HG02610 (cell line): ENCODE data around the gene SERPINB10.
"Not testable (repeated sequence)": the region's sequence is repeated elsewhere in the genome, so short reads cannot be mapped to it uniquely, and the experiment has no call there.

Experiments
- ATAC-seq: cut with Tn5 transposase; IDR thresholded peaks from one replicate; pipeline ENCODE4 v1.9.1; 2021; ENCODE audit warnings: mild to moderate bottlenecking, moderate library complexity; ENCODE audit not compliant: unreplicated experiment

The SERPINB10 gene

GRCh38 chr18:63890237-63890949 is 17.4 kb upstream of the SERPINB10 start:
- ATAC-seq = no peak

- ATAC-seq = peak; percentile 57
These were observed 16.8 kb upstream of the SERPINB10 start for GRCh38 chr18:63890950-63891304.

GRCh38 chr18:63892566-63892965 is 15.2 kb upstream of the SERPINB10 start:
- ATAC-seq = no peak

GRCh38 chr18:63894106-63894772 is 13.5 kb upstream of the SERPINB10 start:
- no peak for ATAC-seq

- no peak for ATAC-seq
These were observed 12.6 kb upstream of the SERPINB10 start for GRCh38 chr18:63895190-63895589.

GRCh38 chr18:63897072-63897471 is 10.7 kb upstream of the SERPINB10 start:
- no peak for ATAC-seq

GRCh38 chr18:63899206-63899605 is 8.6 kb upstream of the SERPINB10 start:
- no peak for ATAC-seq

- no peak for ATAC-seq
These were observed 3.7 kb upstream of the SERPINB10 start for GRCh38 chr18:63903851-63904570.

GRCh38 chr18:63904694-63905093 is 3.1 kb upstream of the SERPINB10 start:
- ATAC-seq = no peak

GRCh38 chr18:63905361-63905760 is 2.4 kb upstream of the SERPINB10 start:
- no peak for ATAC-seq

GRCh38 chr18:63906056-63906455 is 1.7 kb upstream of the SERPINB10 start:
- ATAC-seq = no peak

GRCh38 chr18:63908858-63909257 is 1.1 kb downstream of the SERPINB10 start:
- ATAC-seq = peak; percentile 56

GRCh38 chr18:63909870-63910269 is 2.1 kb downstream of the SERPINB10 start:
- ATAC-seq = peak; percentile 82

GRCh38 chr18:63917817-63918216 is 10.1 kb downstream of the SERPINB10 start:
- ATAC-seq = no peak

GRCh38 chr18:63922049-63922448 is 14.3 kb downstream of the SERPINB10 start:
- no peak for ATAC-seq

GRCh38 chr18:63924551-63924950 is 16.8 kb downstream of the SERPINB10 start:
- no peak for ATAC-seq

- no peak for ATAC-seq
These were observed 20.6 kb downstream of the SERPINB10 start for GRCh38 chr18:63928331-63928730.

GRCh38 chr18:63929369-63929768 is 21.6 kb downstream of the SERPINB10 start:
- not testable (repeated sequence) for ATAC-seq

- no peak for ATAC-seq
These were observed 23.1 kb downstream of the SERPINB10 start for GRCh38 chr18:63930773-63931354.

GRCh38 chr18:63936156-63936931 is 28.6 kb downstream of the SERPINB10 start:
- peak; percentile 97 for ATAC-seq

GRCh38 chr18:63936932-63937393 is 29.2 kb downstream of the SERPINB10 start:
- ATAC-seq = no peak
